Measurements from ENCODE around the gene ENTR1. TPM values are rescaled to one million over a fixed set of nuclear protein-coding genes. Genes with fewer than 3 reads are reported as not detected.

The ENTR1 gene, protein sequence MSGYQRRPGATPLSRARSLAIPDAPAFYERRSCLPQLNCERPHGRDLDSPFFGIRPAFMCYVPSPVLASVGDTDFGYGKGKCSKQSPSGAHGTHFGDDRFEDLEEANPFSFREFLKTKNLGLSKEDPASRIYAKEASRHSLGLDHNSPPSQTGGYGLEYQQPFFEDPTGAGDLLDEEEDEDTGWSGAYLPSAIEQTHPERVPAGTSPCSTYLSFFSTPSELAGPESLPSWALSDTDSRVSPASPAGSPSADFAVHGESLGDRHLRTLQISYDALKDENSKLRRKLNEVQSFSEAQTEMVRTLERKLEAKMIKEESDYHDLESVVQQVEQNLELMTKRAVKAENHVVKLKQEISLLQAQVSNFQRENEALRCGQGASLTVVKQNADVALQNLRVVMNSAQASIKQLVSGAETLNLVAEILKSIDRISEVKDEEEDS
- 36.5 and 51.3 TPM in 2 replicates for total RNA-seq (2014; rRNA removed; shearing (Covaris generic))

DNA sequence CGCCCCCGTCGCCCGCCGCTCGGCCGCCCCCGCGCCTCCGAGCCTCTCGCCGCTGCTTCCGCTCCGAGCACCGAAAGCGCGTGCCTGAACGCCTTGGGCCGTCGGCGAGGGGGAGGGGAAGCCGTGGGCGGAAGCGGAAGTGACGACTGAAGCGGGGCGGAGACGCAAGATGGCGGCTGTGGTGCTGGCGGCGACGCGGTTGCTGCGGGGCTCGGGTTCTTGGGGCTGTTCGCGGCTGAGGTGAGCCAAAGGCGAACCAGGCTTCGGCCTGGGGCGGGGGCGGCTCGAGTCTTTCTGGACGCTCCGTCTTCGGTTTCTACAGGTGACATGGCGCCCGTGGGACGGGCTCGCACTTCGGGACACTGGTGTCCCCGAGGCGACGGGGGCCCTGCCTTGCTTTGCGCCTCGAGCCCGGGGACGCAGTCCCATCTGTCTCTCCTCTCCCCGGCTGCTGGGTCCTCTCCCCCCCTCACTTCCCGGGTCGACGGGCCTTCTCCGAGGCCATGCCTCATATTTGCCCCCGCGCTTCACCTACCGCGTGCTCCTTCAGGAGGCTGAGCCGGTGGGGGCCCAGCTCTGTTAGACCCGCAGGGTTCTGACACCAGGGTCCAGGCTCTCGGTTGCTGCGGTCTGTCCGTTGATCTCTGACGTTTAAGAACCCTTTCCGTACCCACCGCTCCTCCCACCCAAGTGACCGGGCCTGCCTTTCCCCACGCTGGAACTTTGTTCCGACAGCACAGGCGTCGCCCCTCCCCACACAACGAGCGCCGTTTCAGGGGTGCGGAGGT, at the start of gene ENTR1, which contains the start of gene PMPCA:
Gene ENTR1, minus strand, starts transcription at position 115 of the 788 bp plus-strand sequence. CDS start 217 bp downstream, outside the sequence.
Gene PMPCA, plus strand, starts transcription at position 159 of the 788 bp plus-strand sequence. Its CDS starts 11 bp downstream, at position 170.
- DNase-seq (ENCODE audit: low spot score): peak; percentile 88

DNA sequence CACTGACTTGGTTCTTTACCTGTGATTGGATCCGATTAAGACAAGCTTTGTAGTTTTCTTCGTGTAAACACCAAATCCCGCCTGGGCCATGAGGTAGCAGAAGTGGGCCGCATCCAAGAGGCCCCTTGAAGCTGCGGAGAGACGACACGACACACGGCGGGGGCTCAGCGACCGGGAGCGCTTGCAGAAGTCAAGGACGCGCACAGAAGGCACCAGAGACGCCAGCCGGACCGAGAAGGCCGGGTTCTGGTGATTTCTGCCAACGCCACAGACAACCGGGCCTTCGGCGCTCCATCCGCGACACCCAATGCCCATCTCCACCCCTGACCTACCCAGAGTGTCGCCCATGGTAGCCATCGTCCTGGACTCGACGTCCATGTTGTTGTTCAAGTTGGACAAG, 49.0 kb upstream of the ENTR1 start:
- no peak for DNase-seq (ENCODE audit: low spot score)

DNA sequence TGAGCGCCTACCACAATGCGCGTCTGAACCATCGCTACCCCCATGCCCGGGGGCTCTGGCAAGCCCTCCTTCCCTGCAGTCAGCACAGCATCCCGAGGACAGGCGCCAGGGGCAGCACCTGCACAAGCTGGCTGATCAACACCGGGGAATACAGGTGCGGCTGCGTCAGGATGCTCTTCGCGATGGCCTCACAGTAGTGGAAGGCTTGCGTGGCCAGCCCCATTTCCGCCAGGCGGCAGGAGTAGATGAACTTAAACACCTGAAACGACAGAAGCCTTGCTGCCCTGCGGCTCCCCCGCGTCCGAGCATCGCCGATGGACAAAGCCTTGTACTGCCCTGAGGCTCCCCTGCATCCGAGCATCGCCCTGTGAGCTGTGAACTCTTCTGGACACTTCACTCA, 46.9 kb upstream of the ENTR1 start:
- no peak for DNase-seq (ENCODE audit: low spot score)

DNA sequence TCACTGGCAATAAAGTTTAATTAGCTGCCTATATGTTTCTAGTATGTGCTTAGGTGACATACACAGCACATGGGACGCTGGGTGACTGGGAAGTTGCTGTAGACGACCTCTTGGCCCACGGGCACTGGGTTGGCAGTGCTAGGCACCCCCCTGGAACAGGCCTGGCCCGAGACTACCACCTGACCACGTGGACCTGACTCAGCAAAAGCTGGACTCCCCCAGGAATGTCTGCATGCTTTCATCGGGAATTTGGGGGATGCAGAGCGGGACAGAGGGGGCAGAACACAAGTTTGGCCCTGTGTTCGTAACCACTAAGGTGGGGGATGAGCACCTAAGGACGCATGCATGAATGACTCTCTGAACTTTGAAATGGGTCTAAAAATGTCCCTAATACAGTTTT, 45.8 kb upstream of the ENTR1 start:
- DNase-seq (ENCODE audit: low spot score): no peak

DNA sequence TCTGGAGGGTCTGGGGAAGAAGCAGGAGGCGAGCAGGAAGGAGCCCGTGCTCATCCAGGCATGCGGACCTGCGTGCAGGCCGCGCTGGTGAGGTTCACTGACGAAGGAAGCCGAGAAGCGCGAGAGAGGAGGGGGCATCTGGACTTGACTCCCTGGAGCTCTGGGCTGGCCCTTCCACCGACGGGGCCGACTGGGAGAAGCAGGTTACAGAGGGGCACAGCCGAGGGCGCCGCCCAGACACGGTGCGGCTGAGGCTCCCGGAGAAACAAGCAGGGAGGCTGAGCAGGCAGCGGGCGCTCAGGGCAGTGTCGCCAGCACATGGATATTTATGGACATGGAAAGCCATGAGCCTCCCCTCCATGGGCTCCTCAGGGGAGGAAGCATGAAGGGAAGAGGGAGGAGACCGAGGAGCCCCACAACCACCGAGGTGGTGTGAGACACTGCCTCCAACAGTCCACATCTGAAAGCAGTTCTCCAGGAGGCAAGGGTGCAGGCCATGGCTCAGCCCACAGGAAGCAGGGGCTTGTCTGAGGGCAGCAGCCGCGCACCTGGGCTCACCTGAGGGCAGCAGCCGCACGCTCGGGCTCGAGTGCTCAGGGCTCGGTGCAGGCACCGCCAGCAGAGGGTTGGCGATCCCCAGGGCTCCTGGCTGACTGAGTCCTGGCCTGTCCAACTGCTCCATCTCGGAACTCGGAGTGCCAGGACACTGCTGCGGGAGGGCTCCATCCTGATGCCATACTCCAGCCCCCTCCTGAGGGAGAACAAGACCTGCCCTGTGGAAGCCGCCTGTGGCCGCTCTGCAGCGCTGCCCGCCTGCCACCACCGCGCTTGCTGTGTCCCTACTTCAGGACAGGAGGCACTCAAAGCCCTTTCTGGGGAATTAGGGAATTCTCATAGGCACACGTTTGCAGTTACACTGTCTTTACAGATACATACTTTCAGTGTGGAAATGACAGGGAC, 44.9 kb upstream of the ENTR1 start:
- DNase-seq (ENCODE audit: low spot score): no peak

DNA sequence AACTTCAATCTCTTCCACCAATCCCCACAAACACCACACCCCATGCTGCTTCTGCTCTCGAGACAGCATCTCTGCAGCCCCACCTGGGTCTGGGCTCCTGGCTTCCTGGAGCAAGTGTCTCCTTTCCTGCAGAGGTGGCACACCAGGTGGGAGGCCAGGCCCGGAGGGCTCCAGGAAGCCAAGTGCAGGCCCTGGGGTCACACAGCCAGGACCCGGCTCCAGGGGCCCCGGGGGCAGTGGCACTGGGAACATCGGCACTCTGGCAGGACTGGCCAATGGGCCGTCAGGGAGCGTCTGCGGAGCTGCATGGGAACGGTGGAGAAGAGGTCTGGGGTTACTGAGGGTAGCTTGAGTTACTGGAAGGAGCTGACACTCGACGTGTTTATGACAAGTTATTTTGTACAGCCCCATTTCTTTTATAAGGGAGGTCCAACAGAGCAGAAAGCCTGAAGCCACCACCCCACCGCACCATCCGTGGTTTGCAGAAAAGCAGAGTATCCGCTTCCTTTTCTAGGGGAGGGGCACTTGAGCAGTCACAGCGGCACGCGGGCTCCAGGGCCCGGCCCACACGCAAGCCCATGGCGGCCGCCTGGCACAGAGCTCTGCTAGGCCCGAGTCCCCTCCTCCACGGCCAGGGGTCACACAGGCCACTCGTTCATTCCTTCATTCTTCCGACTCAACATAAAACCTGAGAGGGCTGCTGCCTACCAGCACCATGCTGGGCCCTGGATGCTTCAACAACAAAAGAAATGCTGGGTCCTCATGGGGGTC, 43.8 kb upstream of the ENTR1 start:
- no peak for DNase-seq (ENCODE audit: low spot score)

DNA sequence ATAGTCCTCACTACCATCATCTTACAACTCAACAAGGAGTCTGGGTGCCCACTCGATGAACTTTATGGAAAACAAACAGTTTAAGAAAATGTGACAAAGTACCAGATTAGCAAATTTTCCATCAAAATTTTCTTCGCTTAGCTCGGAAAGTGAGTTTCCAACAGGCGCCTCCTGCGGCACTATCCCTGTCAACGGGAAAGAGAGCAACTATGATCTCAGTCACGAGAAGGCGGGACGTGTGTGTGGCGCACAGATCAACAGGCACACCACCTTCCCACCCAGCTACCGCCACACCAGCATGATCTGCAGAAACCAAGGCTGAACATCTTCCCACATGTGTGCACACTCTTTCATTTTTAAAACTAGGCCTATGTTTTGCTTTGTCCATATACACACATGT, 42.9 kb upstream of the ENTR1 start:
- DNase-seq (ENCODE audit: low spot score): no peak

DNA sequence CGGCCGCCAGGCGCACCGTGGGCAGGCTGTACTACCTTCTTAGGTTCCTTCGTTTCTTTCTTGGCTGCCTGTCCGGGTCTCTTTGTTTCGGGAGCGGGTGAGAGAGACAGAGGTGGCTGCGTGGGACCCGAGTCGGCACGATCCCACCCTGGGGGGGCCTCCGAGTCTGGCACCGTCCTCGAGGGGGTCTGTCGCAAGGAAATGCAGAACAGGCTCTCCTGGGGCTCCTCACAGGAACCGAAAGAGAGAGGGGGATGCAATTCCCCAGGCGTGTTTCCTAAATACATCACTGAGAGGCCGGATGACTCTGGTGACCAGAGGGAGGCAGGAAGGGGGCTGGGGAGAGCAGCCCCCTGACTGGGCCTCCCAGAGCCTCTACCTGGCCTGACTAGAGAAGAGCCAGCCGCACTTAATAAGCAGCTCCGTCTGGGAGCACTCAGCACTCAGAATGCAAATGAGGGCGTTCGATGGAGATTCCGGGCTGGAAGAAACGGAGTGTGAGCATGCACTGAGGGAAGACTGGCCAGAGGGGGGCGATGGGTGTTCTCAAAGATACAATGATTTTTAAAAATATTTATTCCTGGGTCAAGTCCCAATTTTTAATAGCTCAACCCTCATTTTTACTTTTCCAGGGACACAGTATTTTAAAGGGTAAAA, 40.9 kb upstream of the ENTR1 start:
- DNase-seq (ENCODE audit: low spot score): no peak

DNA sequence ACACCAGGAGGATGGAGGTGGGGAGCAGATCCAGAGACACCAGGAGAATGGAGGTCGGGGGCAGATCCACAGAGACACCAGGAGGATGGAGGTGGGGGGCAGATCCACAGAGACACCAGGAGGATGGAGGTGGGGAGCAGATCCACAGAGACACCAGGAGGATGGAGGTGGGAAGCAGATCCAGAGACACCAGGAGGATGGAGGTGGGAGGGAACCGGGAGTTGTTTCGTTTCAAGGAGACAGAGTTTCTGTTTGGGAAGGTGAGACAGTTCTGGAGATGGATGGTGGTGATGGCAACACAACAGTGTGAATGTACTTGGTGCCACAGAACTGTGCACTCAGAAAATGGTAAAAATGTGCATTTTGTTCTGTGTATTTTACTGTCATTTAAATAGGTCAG, 38.2 kb upstream of the ENTR1 start:
- no peak for DNase-seq (ENCODE audit: low spot score)

DNA sequence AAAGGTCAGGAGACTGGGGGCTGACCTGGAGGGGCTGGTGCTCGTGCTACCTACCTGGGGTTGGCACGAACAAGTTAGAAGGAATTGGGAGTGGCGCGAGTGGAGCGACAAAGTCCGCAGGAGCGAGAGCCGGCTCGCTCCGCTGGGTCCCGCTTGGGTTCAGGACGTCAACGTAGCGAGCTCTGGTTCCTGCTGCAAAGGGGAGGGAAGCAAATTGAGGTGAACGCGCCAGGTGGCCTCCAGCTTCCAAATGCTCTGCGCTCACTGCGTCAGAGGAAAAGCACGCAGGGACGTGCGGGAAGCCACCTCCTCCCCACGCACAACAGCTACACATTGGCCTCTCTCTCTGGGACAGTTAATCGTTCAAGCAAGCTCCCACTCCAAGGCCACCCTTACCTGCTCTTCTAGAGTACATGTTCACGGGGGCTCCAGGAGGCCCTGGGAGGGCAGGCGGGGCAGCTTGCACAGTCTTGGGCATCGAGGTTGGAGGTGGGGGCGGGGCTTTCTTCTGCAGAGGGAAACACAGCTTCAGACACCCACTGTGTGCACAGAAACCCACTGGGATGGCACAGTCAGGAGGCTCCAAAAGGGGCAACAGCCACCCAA, 36.9 kb upstream of the ENTR1 start:
- no peak for DNase-seq (ENCODE audit: low spot score)

DNA sequence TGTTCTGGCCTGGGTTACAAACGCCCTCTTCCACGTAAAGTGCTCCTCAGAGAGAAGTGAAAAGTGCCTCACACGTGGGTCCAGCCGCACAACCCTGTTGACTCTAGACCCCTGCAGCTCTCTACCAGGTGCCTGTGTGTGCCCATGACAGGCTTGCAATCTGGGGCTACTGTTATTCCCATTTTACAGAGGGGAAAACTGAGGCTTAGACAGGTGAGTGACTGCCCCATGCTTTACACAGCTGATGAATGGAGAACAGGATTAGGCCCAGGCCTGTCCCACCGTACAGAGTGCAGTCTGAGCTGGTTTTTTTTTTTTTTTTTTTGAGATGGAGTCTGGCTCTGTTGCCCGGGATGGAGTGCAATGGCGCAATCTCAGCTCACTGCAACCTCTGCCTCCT, 35.4 kb upstream of the ENTR1 start:
- no peak for DNase-seq (ENCODE audit: low spot score)

DNA sequence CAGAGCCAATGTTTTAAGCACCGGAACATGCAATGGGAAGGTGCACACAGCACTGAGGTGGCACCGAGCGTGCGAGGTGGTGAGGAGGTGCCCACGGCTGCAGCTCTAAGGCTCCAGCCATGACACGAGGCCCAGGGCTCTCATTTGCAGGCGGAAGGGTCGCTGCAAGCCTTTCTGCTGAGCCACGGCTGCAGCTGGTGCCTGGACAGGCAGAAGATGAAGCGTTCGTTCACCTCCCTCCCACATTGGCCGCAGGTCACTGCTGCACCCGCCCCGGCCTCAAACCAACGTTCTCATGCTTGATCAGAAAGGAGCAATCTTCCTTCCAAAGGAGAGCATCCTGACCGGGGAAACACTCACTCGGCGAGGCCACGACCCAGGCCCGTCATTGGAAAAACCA, 33.7 kb upstream of the ENTR1 start:
- DNase-seq (ENCODE audit: low spot score): no peak

DNA sequence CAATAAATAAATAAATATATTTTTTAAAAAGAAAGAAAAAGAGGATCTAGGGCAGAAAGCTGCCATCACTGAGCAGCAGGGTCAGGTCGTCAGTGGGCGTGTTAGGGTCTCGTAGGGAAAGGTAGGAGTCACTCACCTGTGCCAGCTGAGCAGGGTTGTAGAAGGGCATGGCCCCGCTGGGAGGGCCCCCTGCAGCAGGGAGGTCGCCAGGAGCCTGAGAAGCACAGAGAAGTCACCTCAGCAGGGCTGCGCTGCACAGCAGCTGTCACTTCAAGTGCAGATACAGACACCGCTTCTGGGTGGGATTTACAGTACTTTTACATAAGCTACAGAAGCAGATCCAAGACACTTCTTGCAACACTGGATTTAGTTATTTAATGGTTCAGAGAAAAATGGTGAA, 33.3 kb upstream of the ENTR1 start:
- no peak for DNase-seq (ENCODE audit: low spot score)

DNA sequence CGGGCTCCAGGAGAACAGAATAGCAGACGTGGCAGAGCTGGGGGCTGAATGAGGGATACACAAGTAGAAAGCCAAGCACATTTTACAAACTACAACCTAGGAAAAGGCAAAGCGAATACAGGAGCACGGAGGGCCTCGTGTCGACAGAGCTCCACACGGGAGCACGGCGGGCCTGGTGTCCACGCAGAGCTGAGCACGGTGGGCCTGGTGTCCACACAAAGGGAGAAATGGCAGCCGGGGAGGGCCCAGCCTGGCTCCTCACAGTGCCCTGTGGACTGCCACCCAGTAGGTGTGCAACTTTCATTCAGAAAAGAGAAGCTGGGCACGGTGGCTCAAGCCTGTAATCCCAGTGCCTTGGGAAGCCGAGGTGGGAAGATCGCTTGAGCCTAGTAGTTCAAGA, 32.7 kb upstream of the ENTR1 start:
- no peak for DNase-seq (ENCODE audit: low spot score)

DNA sequence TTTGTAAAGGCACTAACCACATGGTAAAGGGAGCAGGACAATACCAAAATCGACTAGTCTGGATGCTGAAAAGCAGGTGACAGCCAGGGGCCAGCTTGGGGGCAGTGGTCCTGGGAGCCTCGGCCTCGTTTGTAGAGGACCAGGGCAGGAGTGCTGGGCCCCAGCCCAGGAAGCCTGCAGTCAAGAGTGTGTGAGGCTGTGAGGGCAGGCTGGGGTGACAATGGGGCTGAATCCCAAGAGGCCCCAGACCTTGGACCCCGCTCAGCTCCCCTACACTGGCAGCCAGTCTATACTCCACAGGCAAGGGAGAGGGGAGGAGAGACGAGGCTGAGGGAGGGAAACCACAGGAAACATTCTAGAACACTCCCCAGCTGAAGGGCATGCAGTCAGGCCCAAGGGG, 31.9 kb upstream of the ENTR1 start:
- DNase-seq (ENCODE audit: low spot score): no peak

DNA sequence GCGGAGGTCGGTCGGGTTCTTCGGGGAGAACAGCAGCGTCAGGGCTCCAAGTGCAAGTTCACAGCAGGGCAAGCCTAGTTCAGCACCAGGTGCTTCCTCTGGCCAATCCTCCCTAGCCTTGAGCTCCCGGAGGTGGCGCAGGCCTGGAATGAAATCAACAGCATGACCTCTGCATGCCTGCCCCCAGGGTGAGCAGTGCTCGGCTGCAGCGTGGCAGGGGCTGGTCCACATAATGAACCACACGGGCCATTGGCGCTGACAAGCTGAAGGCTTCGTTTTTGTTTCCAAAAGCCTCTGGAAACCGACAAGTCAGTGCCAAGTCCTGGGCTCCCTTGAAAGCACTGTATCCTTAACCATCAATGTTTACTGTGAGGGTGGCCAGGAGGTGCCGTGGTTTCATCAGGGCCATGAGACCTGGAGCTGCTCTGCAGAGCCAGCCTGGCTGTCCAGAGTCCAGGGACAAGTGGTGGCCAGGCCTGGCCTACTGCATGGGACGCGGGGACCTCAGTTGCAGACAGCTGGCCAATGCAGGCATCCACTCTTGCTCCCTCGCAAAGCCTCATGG, 31.3 kb upstream of the ENTR1 start:
- no peak for DNase-seq (ENCODE audit: low spot score)

DNA sequence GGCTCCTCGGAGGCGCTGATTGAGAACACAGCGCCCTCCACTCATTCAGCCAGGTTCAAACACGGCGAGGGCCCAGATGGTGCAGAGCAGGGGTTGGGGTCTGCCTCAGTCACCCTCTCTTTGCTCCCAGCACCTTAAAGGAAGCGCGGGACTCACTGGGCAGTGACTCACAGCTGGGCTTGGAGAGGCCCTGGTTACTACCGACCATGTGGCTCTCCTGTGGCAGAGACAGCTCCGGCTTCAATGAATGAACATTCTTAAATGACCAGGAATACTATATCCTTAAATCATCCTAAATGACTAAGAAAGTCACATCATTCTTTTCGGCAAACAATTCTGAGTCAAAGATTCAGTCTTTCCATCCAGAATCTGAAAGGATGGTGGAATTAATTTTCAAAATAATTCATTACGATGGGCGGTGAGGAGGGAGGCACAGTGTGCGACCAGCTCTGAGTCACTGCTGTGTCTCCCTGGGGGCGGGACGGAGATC, 30.8 kb upstream of the ENTR1 start:
- no peak for DNase-seq (ENCODE audit: low spot score)

DNA sequence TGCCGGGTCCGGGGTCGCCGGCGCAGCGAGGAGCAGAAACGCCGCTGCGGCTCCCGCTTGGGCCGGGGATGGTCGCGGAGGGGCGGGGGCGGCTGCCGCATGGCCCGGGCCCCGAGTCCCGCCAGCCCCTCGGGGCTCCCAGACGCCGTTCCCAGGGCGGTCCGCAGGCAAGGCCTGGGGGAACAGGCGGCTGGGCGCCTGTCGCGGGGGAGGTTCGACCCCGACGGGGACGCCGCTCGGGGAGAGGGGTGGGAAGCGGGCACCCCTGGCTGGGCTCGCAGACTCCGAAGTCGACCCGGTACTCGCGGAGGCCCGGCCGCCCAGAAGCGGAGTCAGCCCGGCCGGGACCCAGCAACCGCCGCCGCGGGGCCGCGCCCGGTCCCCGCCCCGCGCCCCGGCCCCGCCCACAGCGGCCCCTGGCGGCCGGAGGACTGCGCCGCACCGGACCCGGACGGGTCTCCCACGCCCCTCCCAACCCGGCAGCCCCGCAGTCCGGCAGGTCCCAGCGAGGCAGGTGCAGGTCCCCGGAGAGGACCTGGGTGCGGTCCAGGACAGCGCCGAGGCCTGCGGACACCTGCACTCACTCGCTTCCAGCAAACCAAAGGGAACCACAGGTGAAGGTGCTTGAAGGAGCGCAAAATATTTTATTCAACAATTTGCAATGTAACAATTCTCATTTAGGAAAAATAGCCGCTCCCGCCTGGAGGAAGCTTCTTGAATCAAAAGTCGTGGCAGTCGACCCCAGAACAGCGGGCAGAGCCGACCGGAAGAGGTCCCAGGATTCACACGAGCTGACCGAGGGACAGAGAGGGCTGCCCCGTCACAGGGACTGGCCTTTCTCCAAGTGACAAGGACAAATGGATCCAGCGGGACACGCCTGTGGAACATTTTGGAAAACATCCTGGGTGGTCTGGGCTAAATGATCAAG, 29.3 kb upstream of the ENTR1 start, which contains the start of gene INPP5E:
Gene INPP5E, minus strand, starts transcription at position 365 of the 928 bp plus-strand sequence. CDS start 426 bp downstream, outside the sequence.
- no peak for DNase-seq (ENCODE audit: low spot score)
